ENCODE measurements around the gene ALMS1.
A peak's percentile ranks its signal among the peaks of the same experiment; 100 is the strongest.
"Not testable (repeated sequence)": the region's sequence is repeated elsewhere in the genome, so short reads cannot be mapped to it uniquely, and the experiment has no call there.

Gene ALMS1

GRCh38 chr2:73503992-73504570, 118.4 kb downstream of the ALMS1 start:
- no peak for TF ChIP-seq CTCF (IDR thresholded peaks at IDR 0.05; ENCODE audit: low read length, missing control alignments)
- peak; percentile 4 for DNase-seq (ENCODE audit: low read depth)

GRCh38 chr2:73504850-73505249, 119.2 kb downstream of the ALMS1 start:
- not testable (repeated sequence) for H3K4me3 ChIP-seq (replicated peaks; ENCODE audit: low read depth, low read length); DNase-seq (ENCODE audit: low read depth)

More at GRCh38 chr2:73503992-73504570, 118.4 kb downstream of the ALMS1 start:
- no peak overlapping the region for H3K4me3 ChIP-seq (replicated peaks; ENCODE audit: low read depth, low read length)

- H3K4me3 ChIP-seq (replicated peaks; ENCODE audit: low read depth, low read length); DNase-seq (ENCODE audit: low read depth): not testable (repeated sequence)
Measured at GRCh38 chr2:73510470-73510869, 124.8 kb downstream of the ALMS1 start.

GRCh38 chr2:73516033-73516432, 130.4 kb downstream of the ALMS1 start:
- no peak for TF ChIP-seq CTCF (IDR thresholded peaks at IDR 0.05; ENCODE audit: low read length, missing control alignments)
- no peak for DNase-seq (ENCODE audit: low read depth)

GRCh38 chr2:73528688-73529087, 143.1 kb downstream of the ALMS1 start:
- no peak for DNase-seq (ENCODE audit: low read depth)
- TF ChIP-seq CTCF (IDR thresholded peaks at IDR 0.05; ENCODE audit: low read length, missing control alignments): no peak
- no peak overlapping the region for H3K4me3 ChIP-seq (replicated peaks; ENCODE audit: low read depth, low read length)

More at GRCh38 chr2:73516033-73516432, 130.4 kb downstream of the ALMS1 start:
- no peak overlapping the region for H3K4me3 ChIP-seq (replicated peaks; ENCODE audit: low read depth, low read length)

- DNase-seq (ENCODE audit: low read depth): not testable (repeated sequence)
Measured at GRCh38 chr2:73530773-73531172, 145.1 kb downstream of the ALMS1 start.

GRCh38 chr2:73532381-73532780, 146.7 kb downstream of the ALMS1 start:
- H3K4me3 ChIP-seq (replicated peaks; ENCODE audit: low read depth, low read length): no peak overlapping the region
- TF ChIP-seq CTCF (IDR thresholded peaks at IDR 0.05; ENCODE audit: low read length, missing control alignments): no peak
- DNase-seq (ENCODE audit: low read depth): no peak

More at GRCh38 chr2:73530773-73531172, 145.1 kb downstream of the ALMS1 start:
- not testable (repeated sequence) for H3K4me3 ChIP-seq (replicated peaks; ENCODE audit: low read depth, low read length)

GRCh38 chr2:73536133-73536840, 150.7 kb downstream of the ALMS1 start:
- peak; percentile 25 for DNase-seq (ENCODE audit: low read depth)
- TF ChIP-seq CTCF (IDR thresholded peaks at IDR 0.05; ENCODE audit: low read length, missing control alignments): no peak
- no peak overlapping the region for H3K4me3 ChIP-seq (replicated peaks; ENCODE audit: low read depth, low read length)

GRCh38 chr2:73560875-73561274, 175.2 kb downstream of the ALMS1 start:
- peak; percentile 48 for DNase-seq (ENCODE audit: low read depth)
- H3K4me3 ChIP-seq (replicated peaks; ENCODE audit: low read depth, low read length): not testable (repeated sequence)
